HepG2 (cell line): ENCODE data around the gene LINGO1.

Experiments used
- BRCA1 ChIP-seq: sonication (generic); formaldehyde crosslinking; IDR thresholded peaks from 2 replicates; pipeline ENCODE4 v1.4.0; 2020; ENCODE audit warnings: missing genetic modification reagents
- KDM1A ChIP-seq: IDR thresholded peaks from 2 replicates; pipeline ENCODE4 v1.6.1; 2016; ENCODE audit warnings: missing compliant biosample characterization

DNA sequence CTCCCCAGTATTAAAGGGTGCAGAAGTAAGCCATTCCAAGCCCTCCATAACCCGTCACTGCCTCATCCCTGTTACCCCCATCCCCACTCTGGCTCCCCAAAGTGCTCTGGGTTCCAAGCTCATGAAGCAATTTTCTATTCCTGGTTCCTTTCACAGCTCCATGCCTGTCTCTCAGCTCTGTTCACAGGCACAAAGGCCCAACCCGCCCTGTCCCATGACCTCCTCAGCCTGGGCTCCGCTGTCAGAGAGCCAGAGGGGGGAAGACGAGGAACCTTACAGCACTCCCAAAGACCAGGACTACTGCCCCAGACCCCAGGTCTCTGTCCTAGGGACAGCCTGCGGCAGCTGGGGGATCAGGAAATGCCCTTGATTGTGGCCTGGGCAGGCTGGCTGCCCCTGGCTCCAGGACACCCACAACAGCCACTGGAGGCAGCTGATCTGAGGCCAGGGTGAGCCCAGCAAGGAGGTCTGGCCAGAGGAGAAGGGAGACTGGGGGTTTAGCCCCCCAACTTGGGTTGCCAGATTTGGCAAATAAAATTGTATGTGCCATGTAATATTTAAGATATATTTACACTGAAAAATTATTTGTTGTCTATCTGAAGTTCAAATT is 43.2 kb upstream of the LINGO1 start:
- no peak for TF ChIP-seq KDM1A (CRISPR knock-in tag)
- no peak for TF ChIP-seq BRCA1
